Measurements from ENCODE around the gene CTXND1.

Gene CTXND1

GRCh38 chr15:80251428-80252120 is 439 bp downstream of the CTXND1 start:
- no peak for DNase-seq (ENCODE audit: low read depth)

DNA sequence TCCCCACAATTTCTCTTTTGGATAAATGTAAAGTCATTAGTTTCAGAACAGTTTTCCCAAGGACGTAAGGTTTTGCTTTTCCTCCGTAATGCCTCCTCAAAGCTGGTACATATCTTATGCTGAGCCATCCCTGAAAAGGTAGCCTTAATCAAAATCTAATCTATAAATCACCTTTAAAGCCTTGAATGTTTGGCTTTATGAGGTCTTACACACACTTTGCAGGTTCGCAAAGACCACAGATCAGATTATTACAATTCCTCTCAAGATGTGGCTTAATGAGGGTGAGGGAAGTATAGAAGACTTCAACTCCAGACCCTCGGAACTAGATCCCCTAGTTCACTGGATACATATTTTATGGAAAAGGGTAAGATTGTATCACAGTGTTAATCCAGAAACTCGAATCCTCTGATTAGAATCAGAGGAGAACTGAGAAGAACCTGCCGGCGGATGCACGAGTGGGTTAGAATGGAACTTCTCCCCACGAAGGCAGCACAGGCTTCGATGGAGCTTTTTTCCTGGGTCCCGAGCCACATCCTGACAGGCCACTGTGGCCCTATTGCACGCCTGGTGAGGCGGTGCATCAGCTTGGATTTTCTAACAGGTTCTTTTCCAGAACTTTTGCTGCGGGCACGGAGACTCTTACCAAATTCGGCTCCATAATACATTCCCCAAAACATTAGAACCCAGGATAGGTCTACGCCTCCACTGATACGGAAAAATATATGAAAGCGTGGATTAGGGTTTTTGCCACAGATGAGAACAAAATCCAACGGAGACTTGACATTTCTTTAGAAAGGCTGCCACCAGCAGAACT is 1.2 kb downstream of the CTXND1 start:
- DNase-seq (ENCODE audit: low read depth): no peak

DNA sequence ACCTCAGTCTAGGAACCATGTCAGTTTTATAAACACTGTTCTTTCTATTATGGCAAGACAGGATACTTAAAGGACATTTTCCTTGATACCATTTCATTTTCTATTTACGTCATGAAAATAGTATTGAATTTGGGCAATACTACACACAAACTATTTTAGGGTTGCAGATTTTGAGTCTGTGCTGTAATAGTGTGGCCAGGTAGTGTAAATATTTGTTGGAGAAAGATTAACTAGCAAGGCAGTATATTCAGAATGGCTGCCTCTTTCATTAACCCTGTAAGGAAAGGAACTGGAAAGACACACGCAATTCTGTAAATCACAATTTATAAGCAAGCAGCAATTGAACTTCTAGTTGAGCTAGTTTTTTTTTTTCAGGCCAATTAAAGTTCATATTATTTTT is 2.0 kb downstream of the CTXND1 start:
- DNase-seq (ENCODE audit: low read depth): no peak

- DNase-seq (ENCODE audit: low read depth): no peak
Measured at GRCh38 chr15:80247320-80247719, 4.7 kb downstream of the CTXND1 start.

DNA sequence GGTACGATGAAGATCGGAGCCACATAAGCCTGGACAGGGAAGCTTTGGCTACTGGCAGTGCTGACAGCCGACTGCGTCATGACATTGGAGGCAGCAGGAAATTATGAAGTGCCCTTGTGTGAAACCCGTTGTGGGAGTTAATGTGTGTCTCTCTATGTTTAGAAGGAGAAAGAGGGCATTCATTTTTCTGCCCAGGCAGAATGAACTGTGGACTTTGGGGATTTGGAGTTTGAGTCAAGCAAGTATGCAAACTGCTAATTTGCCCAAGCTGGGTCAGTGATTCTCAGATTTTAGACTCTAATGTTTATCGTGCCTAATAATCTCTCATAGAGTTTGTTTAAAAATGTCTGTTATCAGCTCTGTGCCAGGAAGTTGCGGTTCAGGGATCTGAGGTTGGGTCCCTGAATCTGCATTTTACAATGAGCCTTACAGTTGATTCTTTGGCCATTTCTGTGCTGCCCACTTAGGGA is 5.6 kb downstream of the CTXND1 start:
- DNase-seq (ENCODE audit: low read depth): no peak

DNA sequence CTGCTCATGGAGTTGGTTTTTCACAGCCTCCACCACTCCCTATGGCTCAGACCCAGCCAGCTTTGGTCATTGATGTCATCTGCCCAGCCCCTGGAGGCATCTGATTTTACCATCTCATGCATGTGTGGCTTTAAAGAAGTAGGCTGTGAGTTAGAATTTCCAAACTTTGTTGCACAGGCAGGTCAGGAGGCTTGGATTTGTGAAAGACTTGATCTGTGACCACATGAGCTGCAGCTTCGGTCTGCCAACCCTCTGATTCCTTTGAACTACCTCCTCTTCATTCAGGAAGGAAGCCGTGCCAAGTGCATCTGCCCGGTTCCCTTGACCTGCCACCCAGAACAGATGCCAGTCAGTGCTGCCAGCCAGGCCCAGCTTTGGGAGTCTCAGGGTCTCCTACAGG is 9.2 kb downstream of the CTXND1 start:
- DNase-seq (ENCODE audit: low read depth): no peak

GRCh38 chr15:80242132-80242769 is 9.8 kb downstream of the CTXND1 start:
- DNase-seq (ENCODE audit: low read depth): no peak

DNA sequence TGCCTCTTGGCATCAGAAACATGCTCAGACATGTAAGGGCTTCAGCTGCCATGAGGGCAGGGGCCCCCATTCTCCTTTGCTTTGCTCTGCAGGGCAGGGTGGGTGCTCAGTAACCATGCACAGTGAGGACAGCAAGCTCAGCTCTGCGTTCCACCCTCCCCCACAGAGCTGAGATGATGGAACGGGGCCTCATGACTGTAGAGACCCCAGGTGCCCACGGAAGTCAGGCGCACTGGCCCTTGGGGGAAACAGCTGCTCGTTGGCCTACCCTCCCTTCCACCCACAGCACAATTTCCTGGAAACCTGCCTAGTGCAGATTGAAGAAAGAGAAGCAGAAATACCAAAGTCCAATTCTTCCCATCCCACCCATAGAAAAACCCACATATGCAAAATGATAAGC is 10.5 kb downstream of the CTXND1 start:
- no peak for DNase-seq (ENCODE audit: low read depth)

- no peak for DNase-seq (ENCODE audit: low read depth)
Measured at GRCh38 chr15:80240276-80240675, 11.7 kb downstream of the CTXND1 start.

GRCh38 chr15:80234883-80235282 is 17.1 kb downstream of the CTXND1 start:
- no peak for DNase-seq (ENCODE audit: low read depth)

GRCh38 chr15:80233581-80233980 is 18.4 kb downstream of the CTXND1 start:
- DNase-seq (ENCODE audit: low read depth): no peak

DNA sequence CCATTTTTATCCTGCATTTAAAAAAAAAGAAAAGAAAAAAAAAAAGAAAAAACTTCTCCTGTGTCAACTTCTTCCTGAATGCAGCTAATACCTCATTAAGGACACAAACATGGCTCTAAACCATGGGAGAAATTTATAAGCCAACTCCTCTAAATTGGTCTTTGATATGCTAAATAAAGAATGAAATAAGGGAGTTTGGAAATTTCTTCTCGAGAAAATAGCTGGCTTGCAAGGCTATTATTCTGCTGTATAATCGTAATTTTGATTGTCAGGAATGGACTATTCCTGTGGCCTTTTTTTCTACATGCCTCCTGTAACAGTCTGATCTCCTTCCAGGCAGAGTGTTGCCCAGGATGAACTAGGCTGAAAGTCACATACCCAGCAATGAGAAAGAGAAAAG is 20.6 kb downstream of the CTXND1 start:
- DNase-seq (ENCODE audit: low read depth): no peak

- DNase-seq (ENCODE audit: low read depth): no peak
Measured at GRCh38 chr15:80228959-80229610, 22.9 kb downstream of the CTXND1 start.

DNA sequence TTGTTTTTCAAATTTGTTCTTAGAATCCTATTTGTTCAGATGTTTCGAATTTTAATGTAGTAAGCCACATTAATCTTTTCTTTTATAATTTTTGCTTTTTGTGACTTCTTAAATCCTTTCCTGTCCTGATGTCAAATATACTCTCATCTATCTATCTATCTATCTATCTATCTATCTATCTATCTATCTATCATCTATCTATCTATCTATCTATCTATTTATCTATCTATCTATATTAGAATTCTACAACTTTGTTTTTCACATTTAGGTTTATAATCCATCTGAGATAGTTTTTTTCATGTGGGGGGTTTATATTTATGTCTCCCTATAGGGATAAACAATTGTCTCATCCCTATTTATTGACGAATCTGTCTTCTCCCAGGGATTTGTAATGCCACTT is 32.1 kb downstream of the CTXND1 start:
- DNase-seq (ENCODE audit: low read depth): no peak

GRCh38 chr15:80217327-80217900 is 34.6 kb downstream of the CTXND1 start:
- no peak for DNase-seq (ENCODE audit: low read depth)

DNA sequence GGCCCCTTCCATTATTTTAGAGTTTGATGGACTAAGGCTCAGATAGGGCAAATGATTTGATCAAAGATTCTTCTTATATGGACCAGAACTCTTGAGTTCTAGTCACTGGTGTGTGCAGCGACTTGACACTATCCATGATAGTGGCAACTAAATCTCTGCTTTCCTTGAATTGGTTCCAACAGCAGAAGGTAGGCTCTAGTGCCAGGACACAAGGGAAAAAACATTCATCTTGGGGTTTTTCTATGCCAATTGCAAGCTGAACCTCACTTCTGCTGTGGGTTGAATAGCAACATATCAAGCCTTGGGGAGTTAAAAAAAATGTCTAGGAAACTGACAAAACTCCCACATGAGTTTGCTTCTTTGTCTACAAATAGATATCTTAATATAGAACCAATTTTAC is 35.1 kb downstream of the CTXND1 start:
- no peak for DNase-seq (ENCODE audit: low read depth)

GRCh38 chr15:80216141-80216540 is 35.9 kb downstream of the CTXND1 start:
- DNase-seq (ENCODE audit: low read depth): no peak

- DNase-seq (ENCODE audit: low read depth): no peak
Measured at GRCh38 chr15:80214910-80215309, 37.1 kb downstream of the CTXND1 start.

GRCh38 chr15:80211976-80212375 is 40.0 kb downstream of the CTXND1 start:
- no peak for DNase-seq (ENCODE audit: low read depth)

- DNase-seq (ENCODE audit: low read depth): no peak
Measured at GRCh38 chr15:80210611-80211573, 41.1 kb downstream of the CTXND1 start.

Data from stimulated activated CD8-positive, alpha-beta memory T cell treated with anti-CD3 and anti-CD28 coated beads, Interleukin-12 subunit alpha, Interleukin-12 subunit beta, amount 100 ng/mL, for 1 hour (primary cell).